WTC11 (cell line): Measurements from ENCODE around the gene TVP23A. TPM values are rescaled to one million over a fixed set of nuclear protein-coding genes. Genes with fewer than 3 reads are reported as not detected.

Source experiments
- ATAC-seq: fragments of 200-7000 bp; cut with Tn5 transposase; 2 replicates; pipeline ENCODE4 v1.10.0; 2021; ENCODE audit warnings: mild to moderate bottlenecking, moderate library complexity
- CTCF ChIA-PET: fragments of 300-600 bp; sonication (Branson Sonifier 250); formaldehyde crosslinking; loops from one replicate; lab custom pipeline; 2021; ENCODE audit warnings: antibody characterized with exemption; lab: Charles Lee
- POLR2A ChIA-PET: fragments of 350-600 bp; sonication (Branson Sonifier 250); formaldehyde crosslinking; loops from one replicate; lab custom pipeline; 2021; ENCODE audit warnings: antibody characterized with exemption; lab: Charles Lee
- DNase-seq: peaks from one replicate; pipeline ENCODE4 v3.0.0; 2021; ENCODE audit warnings: low spot score
- H3K27ac Mint-ChIP-seq: 2 replicates; pipeline ENCODE4 v1.8.0; 2021; ENCODE audit warnings: mixed read lengths
- H3K27me3 Mint-ChIP-seq: 2 replicates; pipeline ENCODE4 v1.8.0; 2021; ENCODE audit warnings: low read depth, mild to moderate bottlenecking, moderate library complexity, mixed read lengths
- H3K36me3 Mint-ChIP-seq: 2 replicates; pipeline ENCODE4 v1.8.0; 2021; ENCODE audit warnings: mixed read lengths
- H3K4me1 Mint-ChIP-seq: 2 replicates; pipeline ENCODE4 v1.8.0; 2022; ENCODE audit warnings: mixed read lengths
- H3K4me3 Mint-ChIP-seq: 2 replicates; pipeline ENCODE4 v1.8.0; 2021; ENCODE audit warnings: mild to moderate bottlenecking, moderate library complexity, mixed read lengths
- H3K9me3 Mint-ChIP-seq: 2 replicates; pipeline ENCODE4 v1.8.0; 2021; ENCODE audit warnings: mixed read lengths
- FOXK1 ChIP-seq: sonication (generic); formaldehyde crosslinking; IDR thresholded peaks from 2 replicates; pipeline ENCODE4 v1.8.0; 2022; ENCODE audit warnings: mild to moderate bottlenecking, moderate library complexity, missing genetic modification reagents
- FOXP1 ChIP-seq: sonication (generic); formaldehyde crosslinking; IDR thresholded peaks from 2 replicates; pipeline ENCODE4 v1.8.0; 2022; ENCODE audit warnings: missing genetic modification reagents, mild to moderate bottlenecking, moderate library complexity, borderline replicate concordance
- FOXP4 ChIP-seq: sonication (generic); formaldehyde crosslinking; IDR thresholded peaks from 2 replicates; pipeline ENCODE4 v1.8.0; 2022; ENCODE audit warnings: mild to moderate bottlenecking, missing genetic modification reagents
- GTF2I ChIP-seq: fragments of 250-450 bp; sonication (Bioruptor Pico); conservative IDR thresholded peaks from 2 replicates; pipeline ENCODE4 v1.4.0; 2021; ENCODE audit warnings: mild to moderate bottlenecking
- MAX ChIP-seq: sonication (generic); formaldehyde crosslinking; IDR thresholded peaks from 2 replicates; pipeline ENCODE4 v1.8.0; 2022; ENCODE audit warnings: mild to moderate bottlenecking, missing genetic modification reagents
- NFATC4 ChIP-seq: fragments of 250-450 bp; sonication (Bioruptor Pico); IDR thresholded peaks from 2 replicates; pipeline ENCODE4 v1.9.0; 2021; ENCODE audit warnings: mild to moderate bottlenecking
- NFE2L1 ChIP-seq: sonication (generic); formaldehyde crosslinking; IDR thresholded peaks from 2 replicates; pipeline ENCODE4 v1.8.1; 2023; ENCODE audit warnings: missing genetic modification reagents
- NR1H2 ChIP-seq: sonication (generic); formaldehyde crosslinking; IDR thresholded peaks from 2 replicates; pipeline ENCODE4 v1.9.0; 2021; ENCODE audit warnings: mild to moderate bottlenecking, moderate library complexity, missing genetic modification reagents
- NR2C2 ChIP-seq: sonication (generic); formaldehyde crosslinking; IDR thresholded peaks from 2 replicates; pipeline ENCODE4 v1.8.0; 2022; ENCODE audit warnings: mild to moderate bottlenecking, missing genetic modification reagents
- NR3C1 ChIP-seq: sonication (generic); formaldehyde crosslinking; conservative IDR thresholded peaks from 2 replicates; pipeline ENCODE4 v1.8.1; 2023; ENCODE audit warnings: low read depth, mild to moderate bottlenecking, missing genetic modification reagents
- OVOL2 ChIP-seq: fragments of 250-450 bp; sonication (Bioruptor Pico); IDR thresholded peaks from 2 replicates; pipeline ENCODE4 v1.9.0; 2021; ENCODE audit warnings: mild to moderate bottlenecking, borderline replicate concordance
- PRDM15 ChIP-seq: sonication (generic); formaldehyde crosslinking; IDR thresholded peaks from 2 replicates; pipeline ENCODE4 v1.8.0; 2022; ENCODE audit warnings: missing genetic modification reagents
- RELA ChIP-seq: sonication (generic); formaldehyde crosslinking; IDR thresholded peaks from 2 replicates; pipeline ENCODE4 v1.8.1; 2022; ENCODE audit warnings: missing genetic modification reagents, mild to moderate bottlenecking, borderline replicate concordance
- SMAD3 ChIP-seq: sonication (generic); formaldehyde crosslinking; IDR thresholded peaks from 2 replicates; pipeline ENCODE4 v1.8.0; 2022; ENCODE audit warnings: missing genetic modification reagents, mild to moderate bottlenecking, borderline replicate concordance
- SMAD4 ChIP-seq: sonication (generic); formaldehyde crosslinking; IDR thresholded peaks from 2 replicates; pipeline ENCODE4 v1.8.0; 2022; ENCODE audit warnings: mild to moderate bottlenecking, missing genetic modification reagents
- STAT6 ChIP-seq: sonication (generic); formaldehyde crosslinking; conservative IDR thresholded peaks from 2 replicates; pipeline ENCODE4 v1.8.1; 2023; ENCODE audit warnings: mild to moderate bottlenecking, low read depth, missing genetic modification reagents, moderate library complexity
- TP53 ChIP-seq: sonication (generic); formaldehyde crosslinking; IDR thresholded peaks from 2 replicates; pipeline ENCODE4 v1.8.1; 2023; ENCODE audit warnings: mild to moderate bottlenecking, missing genetic modification reagents
- ZBTB21 ChIP-seq: sonication (generic); formaldehyde crosslinking; IDR thresholded peaks from 2 replicates; pipeline ENCODE4 v1.8.1; 2023; ENCODE audit warnings: mild to moderate bottlenecking, missing genetic modification reagents, borderline replicate concordance
- ZNF138 ChIP-seq: sonication (generic); formaldehyde crosslinking; conservative IDR thresholded peaks from 2 replicates; pipeline ENCODE4 v1.8.1; 2022; ENCODE audit warnings: mild to moderate bottlenecking, moderate library complexity, missing genetic modification reagents
- ZNF263 ChIP-seq: sonication (generic); formaldehyde crosslinking; IDR thresholded peaks from 2 replicates; pipeline ENCODE4 v1.8.1; 2022; ENCODE audit warnings: low read depth, mild to moderate bottlenecking, moderate library complexity, missing genetic modification reagents
- total RNA-seq: library from RNA; stranded (reverse); gene quantifications from 3 replicates; pipeline ENCODE4 v1.2.3, GENCODE V29; 2021

The TVP23A gene
- total RNA-seq, 1 experiment from 2014 or later: 1.2 TPM

- no peak for TF ChIP-seq STAT6 (CRISPR knock-in tag)
- no peak for TF ChIP-seq ZBTB21 (CRISPR knock-in tag)
- no peak for TF ChIP-seq FOXP4 (CRISPR knock-in tag)
- no peak for TF ChIP-seq SMAD4
- no peak for TF ChIP-seq NR1H2 (CRISPR knock-in tag)
- no peak for TF ChIP-seq TP53 (CRISPR knock-in tag)
- no peak for TF ChIP-seq FOXK1 (CRISPR knock-in tag)
- no peak for TF ChIP-seq RELA (CRISPR knock-in tag)
- no peak for TF ChIP-seq PRDM15 (CRISPR knock-in tag)
- no peak for TF ChIP-seq NR2C2 (CRISPR knock-in tag)
- TF ChIP-seq OVOL2 (CRISPR knock-in tag): no peak
- TF ChIP-seq, all 79 proteins: peak for 0
Observed at GRCh38 chr16:10820546-10820945, 2.0 kb upstream of the TVP23A start (continued).

- H3K4me1 Mint-ChIP-seq: peaks cover 9% of the 10 kb centered on the region
- POLR2A ChIA-PET: interaction anchor here (0.6 to 1.3 kb wide), 3 partner anchors 14 to 74 kb away, joined by 3 read pairs; partner anchors contain the start of gene NUBP1
- H3K4me3 Mint-ChIP-seq: peak overlapping the region; percentile 69
- no peaks in the 10 kb centered on the region for H3K9me3 Mint-ChIP-seq
- TF ChIP-seq NR3C1 (CRISPR knock-in tag): no peak
- TF ChIP-seq GTF2I (CRISPR knock-in tag): peak; percentile 85
- no peak for TF ChIP-seq NFATC4 (CRISPR knock-in tag)
- TF ChIP-seq NFE2L1 (CRISPR knock-in tag): no peak
- TF ChIP-seq ZNF138 (CRISPR knock-in tag): no peak
- TF ChIP-seq FOXP1 (CRISPR knock-in tag): no peak
- no peak for TF ChIP-seq MAX (CRISPR knock-in tag)
- no peak for TF ChIP-seq ZNF263 (CRISPR knock-in tag)
- no peak for TF ChIP-seq SMAD3 (CRISPR knock-in tag)
- H3K27ac Mint-ChIP-seq: no peak overlapping the region
- CTCF ChIA-PET: interaction anchor here (0.6 to 1.7 kb wide), 3 partner anchors 101 to 440 kb away, joined by 3 to 10 read pairs (median 3); no protein-coding TSS in a partner anchor
- no peak for DNase-seq
- peaks cover 10% of the 10 kb centered on the region for H3K27me3 Mint-ChIP-seq
- H3K36me3 Mint-ChIP-seq: no peaks in the 10 kb centered on the region
- no peak for ATAC-seq
Observed at GRCh38 chr16:10817514-10817913, 1.1 kb downstream of the TVP23A start.
